ENCODE data around the gene EXOSC10. TPM values are rescaled to one million over a fixed set of nuclear protein-coding genes. Genes with fewer than 3 reads are reported as not detected.

EXOSC10 gene
- total and polyA plus RNA-seq, 2 of the 13 experiments (the other 11 are each of a cell fraction or from before 2014, with no cell fraction given): 48.4 to 67.6 TPM

GRCh38 chr1:11059155-11059967 lies 40.3 kb downstream of the EXOSC10 start (continued):
- TF ChIP-seq EED (CRISPR knock-in tag; IDR thresholded peaks at IDR 0.05) (0 out of 2 replicates have a peak, but pooled peaks have one; percentile 17), SIN3A (IDR thresholded peaks at IDR 0.05; ENCODE audit: borderline replicate concordance, low read depth, low read length) (peak; percentile 18; the same call in 1 of the 2 replicates), ISL2 (CRISPR knock-in tag; IDR thresholded peaks at IDR 0.05) (peak; percentile 19; the same call in 1 of the 2 replicates), ZNF232 (CRISPR knock-in tag; IDR thresholded peaks at IDR 0.05; ENCODE audit: borderline replicate concordance) (peak; percentile 67; the same call in 1 of the 2 replicates), NCOA1 (CRISPR knock-in tag; IDR thresholded peaks at IDR 0.05) (0 out of 2 replicates have a peak, but pooled peaks have one; percentile 51), NPAS2 (CRISPR knock-in tag; IDR thresholded peaks at IDR 0.05; ENCODE audit: borderline replicate concordance) (0 out of 2 replicates have a peak, but pooled peaks have one; percentile 19), AGO2 (optimal IDR thresholded peaks at IDR 0.05; ENCODE audit: low read depth, low read length) (peak; percentile 64), PHF20 (CRISPR knock-in tag; IDR thresholded peaks at IDR 0.05) (no peak; the same call in 1 of the 2 replicates), SMARCE1 (IDR thresholded peaks at IDR 0.05; ENCODE audit: borderline replicate concordance) (no peak), RBFOX2 (IDR thresholded peaks at IDR 0.05; ENCODE audit: low read depth, low read length) (peak; percentile 72), TRIM24 (CRISPR knock-in tag; IDR thresholded peaks at IDR 0.05) (no peak), ZNF501 (CRISPR knock-in tag; IDR thresholded peaks at IDR 0.05) (0 out of 2 replicates have a peak, but pooled peaks have one; percentile 32), MED13 (CRISPR knock-in tag; IDR thresholded peaks at IDR 0.05) (0 out of 2 replicates have a peak, but pooled peaks have one; percentile 45), POLR2A (IDR thresholded peaks at IDR 0.05; ENCODE audit: insufficient read depth in 1 of 2, low read depth in 2 of 2, low read length in 2 of 2) (peak; percentile 2 to 41; a peak in 2 of 4 replicates), ZNF234 (CRISPR knock-in tag; conservative IDR thresholded peaks at IDR 0.05) (peak; percentile 71; the same call in 1 of the 2 replicates), THAP11 (CRISPR knock-in tag; IDR thresholded peaks at IDR 0.05) (no peak), MNT (IDR thresholded peaks at IDR 0.05) (peak; percentile 49), MXI1 (IDR thresholded peaks at IDR 0.05; ENCODE audit: borderline replicate concordance, low read depth, low read length) (0 out of 3 replicates have a peak, but pooled peaks have one; percentile 38)
- TF ChIP-seq, protein P1, sequence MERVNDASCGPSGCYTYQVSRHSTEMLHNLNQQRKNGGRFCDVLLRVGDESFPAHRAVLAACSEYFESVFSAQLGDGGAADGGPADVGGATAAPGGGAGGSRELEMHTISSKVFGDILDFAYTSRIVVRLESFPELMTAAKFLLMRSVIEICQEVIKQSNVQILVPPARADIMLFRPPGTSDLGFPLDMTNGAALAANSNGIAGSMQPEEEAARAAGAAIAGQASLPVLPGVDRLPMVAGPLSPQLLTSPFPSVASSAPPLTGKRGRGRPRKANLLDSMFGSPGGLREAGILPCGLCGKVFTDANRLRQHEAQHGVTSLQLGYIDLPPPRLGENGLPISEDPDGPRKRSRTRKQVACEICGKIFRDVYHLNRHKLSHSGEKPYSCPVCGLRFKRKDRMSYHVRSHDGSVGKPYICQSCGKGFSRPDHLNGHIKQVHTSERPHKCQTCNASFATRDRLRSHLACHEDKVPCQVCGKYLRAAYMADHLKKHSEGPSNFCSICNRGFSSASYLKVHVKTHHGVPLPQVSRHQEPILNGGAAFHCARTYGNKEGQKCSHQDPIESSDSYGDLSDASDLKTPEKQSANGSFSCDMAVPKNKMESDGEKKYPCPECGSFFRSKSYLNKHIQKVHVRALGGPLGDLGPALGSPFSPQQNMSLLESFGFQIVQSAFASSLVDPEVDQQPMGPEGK (CRISPR knock-in tag; IDR thresholded peaks at IDR 0.05): peak; percentile 43
- TF ChIP-seq, protein P2, sequence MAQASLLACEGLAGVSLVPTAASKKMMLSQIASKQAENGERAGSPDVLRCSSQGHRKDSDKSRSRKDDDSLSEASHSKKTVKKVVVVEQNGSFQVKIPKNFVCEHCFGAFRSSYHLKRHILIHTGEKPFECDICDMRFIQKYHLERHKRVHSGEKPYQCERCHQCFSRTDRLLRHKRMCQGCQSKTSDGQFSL (CRISPR knock-in tag; IDR thresholded peaks at IDR 0.05): 0 out of 2 replicates have a peak, but pooled peaks have one; percentile 32
- TF ChIP-seq, protein P3, sequence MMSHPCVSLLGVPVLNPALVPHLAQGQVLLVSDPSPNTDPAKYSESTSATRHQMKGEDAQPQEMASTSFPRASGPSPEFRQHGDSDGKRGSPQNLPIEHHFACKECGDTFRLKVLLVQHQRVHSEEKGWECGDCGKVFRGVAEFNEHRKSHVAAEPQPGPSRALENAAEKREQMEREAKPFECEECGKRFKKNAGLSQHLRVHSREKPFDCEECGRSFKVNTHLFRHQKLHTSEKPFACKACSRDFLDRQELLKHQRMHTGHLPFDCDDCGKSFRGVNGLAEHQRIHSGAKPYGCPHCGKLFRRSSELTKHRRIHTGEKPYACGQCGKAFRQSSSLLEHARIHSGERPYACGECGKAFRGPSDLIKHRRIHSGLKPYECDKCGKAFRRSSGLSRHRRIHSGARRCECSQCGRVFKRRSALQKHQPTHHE (CRISPR knock-in tag; IDR thresholded peaks at IDR 0.05; ENCODE audit: borderline replicate concordance): 0 out of 2 replicates have a peak, but pooled peaks have one; percentile 8
- TF ChIP-seq, protein P4, sequence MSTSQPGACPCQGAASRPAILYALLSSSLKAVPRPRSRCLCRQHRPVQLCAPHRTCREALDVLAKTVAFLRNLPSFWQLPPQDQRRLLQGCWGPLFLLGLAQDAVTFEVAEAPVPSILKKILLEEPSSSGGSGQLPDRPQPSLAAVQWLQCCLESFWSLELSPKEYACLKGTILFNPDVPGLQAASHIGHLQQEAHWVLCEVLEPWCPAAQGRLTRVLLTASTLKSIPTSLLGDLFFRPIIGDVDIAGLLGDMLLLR (CRISPR knock-in tag; IDR thresholded peaks at IDR 0.05): peak; percentile 62; the same call in 1 of the 2 replicates

Data from HepG2 (cell line).